Fibroblast of gingiva (primary cell): ENCODE results near the gene DENND4C.
"Not testable (repeated sequence)": the region's sequence is repeated elsewhere in the genome, so short reads cannot be mapped to it uniquely, and the experiment has no call there.

Experiments
- DNase-seq: peaks from one replicate; pipeline ENCODE4 v3.0.0-alpha.2; 2011; ENCODE audit warnings: low read depth

The DENND4C gene

GRCh38 chr9:19224563-19224962 lies 5.9 kb upstream of the DENND4C start:
- no peak for DNase-seq

DNA sequence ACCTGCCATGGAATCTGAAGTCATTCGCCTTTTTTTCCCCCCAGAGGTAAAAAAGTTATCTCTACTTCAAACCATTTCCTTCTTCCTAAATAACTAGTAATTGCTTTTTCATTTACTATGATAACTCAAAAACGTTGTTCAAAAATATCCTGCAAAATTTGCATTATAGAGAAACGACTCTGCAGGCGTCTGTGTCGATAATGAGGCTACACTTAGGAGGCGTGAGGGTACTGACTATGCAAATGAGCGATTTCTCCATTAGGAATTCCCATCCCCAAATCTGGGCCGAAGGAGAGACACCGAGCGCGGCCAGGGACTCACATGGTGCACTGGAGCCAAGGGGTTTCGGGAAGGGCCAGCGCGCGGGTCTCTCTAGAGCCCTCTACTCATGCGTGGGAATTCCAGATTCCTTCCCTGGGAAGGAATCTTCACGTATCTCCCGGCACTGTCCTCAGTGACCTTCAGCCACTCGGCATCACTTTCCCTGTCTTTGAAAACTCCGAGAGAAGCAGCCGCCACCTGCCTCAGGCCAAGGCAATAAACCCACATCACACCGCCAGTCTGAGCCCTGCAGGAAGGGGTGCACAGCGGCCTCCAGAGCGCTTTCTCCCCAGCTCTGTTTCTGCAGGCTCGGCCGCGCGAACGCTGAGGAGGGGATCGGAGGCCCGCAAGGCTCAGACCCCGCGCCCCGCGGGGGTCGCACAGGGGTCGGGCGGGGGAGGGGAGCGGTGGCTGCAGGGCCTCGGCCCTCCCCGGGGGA lies 718 bp upstream of the DENND4C start:
- no peak for DNase-seq

- no peak for DNase-seq
Measured at GRCh38 chr9:19231126-19231903, 822 bp downstream of the DENND4C start.

- no peak for DNase-seq
Measured at GRCh38 chr9:19231904-19232822, 1.7 kb downstream of the DENND4C start.

DNA sequence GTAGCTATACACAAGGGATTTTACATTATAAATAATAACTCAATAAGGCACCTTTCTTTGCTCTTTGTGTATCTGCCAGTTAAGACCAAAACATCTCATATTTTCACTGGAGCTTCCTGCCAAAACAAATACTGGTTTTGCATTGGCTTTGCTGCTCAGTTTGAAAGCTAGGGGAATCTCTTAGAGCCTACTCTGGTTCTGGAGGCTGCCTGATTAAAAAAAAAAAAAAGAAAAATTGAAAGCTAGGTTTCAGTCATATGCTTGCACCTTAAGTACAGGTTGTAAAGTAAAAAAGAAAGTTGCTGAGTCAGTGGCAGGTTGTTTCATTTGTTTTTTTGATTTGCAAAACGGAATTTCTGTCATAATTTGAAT lies 2.3 kb downstream of the DENND4C start:
- peak; percentile 55 for DNase-seq

DNA sequence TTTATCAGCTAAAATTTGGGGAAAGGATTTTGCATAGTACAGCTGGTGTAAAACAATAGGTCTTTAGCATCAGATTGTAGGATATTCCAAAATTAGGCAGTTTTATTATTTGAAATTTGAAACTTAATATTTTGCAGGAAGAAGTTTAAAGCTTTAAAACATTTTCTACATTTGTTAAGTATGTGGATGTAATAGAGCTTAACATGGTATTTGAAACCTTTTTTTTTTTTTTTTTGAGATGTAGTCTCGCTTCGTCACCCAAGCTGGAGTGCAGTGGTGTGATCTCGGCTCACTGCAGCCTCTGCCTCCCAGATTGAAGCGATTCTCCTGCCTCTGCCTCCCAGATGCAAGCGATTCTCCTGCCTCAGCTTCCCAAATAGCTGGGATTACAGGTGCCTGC lies 2.9 kb downstream of the DENND4C start:
- no peak for DNase-seq

DNA sequence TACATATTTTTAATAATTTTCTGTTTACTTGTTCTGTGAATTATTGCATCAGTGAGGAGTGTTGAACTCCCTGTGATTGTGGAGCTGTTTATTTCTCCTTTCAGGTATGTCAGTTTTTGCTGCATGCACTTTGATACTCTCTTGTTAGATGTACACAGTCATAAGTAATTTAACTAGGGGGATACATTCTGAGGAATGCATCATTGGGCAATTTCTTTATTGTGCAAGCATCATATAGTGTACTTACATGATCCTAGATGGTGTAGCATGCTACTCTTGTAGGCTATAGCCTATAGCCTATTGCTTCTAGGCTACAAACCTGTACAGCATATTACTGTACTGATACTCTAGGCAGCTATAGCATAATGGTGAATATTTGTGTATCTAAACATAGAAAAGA lies 9.5 kb downstream of the DENND4C start:
- DNase-seq: no peak

DNA sequence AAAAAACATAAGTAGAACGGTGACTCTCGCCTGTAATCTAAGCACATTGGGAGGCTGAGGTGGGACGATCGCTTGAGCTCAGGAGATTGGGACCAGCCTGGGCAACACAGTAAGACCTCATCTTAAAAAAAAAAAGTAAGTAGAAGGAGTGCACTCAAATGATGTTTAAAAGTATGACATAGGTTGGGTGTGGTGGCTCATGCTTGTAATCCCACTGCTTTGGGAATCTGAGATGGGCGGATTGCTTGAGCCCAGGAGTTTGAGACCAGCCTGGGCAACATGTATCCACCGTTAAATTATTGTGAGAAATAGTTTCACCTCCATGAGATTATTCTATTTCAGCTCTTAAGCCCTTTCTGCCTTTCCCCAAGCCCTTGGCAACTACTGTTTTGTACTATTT lies 11.2 kb downstream of the DENND4C start:
- no peak for DNase-seq

GRCh38 chr9:19243366-19244033 lies 13.0 kb downstream of the DENND4C start:
- no peak for DNase-seq

- no peak for DNase-seq
Measured at GRCh38 chr9:19246891-19247290, 16.4 kb downstream of the DENND4C start.

- no peak for DNase-seq
Measured at GRCh38 chr9:19247420-19247819, 16.9 kb downstream of the DENND4C start.

DNA sequence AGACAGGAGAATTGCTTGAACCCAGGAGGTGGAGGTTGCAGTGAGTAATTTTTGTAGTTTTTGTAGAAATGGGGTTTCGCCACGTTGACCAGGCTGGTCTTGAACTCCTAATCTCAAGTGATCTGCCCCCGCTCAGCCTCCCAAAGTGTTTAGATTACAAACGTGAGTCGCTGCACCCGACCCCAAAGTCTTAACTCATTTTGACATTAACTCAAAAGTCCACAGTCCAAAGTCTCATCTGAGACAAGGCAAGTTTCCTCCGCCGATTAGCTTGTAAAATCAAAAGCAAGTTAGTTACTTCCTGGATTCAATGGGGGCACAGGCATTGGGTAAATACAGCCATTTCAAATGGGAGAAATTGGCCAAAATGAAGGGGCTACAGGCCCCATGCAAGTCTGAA lies 19.9 kb downstream of the DENND4C start:
- not testable (repeated sequence) for DNase-seq

GRCh38 chr9:19251203-19251602 lies 20.7 kb downstream of the DENND4C start:
- DNase-seq: not testable (repeated sequence)

DNA sequence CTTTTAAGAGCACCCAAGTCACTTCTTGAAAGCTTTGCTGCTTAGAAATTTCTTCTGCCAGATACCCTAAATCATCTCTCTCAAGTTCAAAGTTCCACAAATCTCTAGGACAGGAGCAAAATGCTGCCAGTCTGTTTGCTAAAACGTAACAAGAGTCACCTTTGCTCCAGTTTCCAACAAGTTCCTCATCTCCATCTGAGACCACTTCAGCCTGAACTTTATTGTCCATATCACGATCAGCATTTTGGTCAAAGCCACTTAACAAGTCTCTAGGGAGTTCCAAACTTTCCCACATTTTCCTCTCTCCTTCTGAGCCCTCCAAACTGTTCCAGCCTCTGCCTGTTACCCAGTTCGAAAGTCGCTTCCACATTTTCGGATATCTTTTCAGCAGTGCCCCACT lies 21.1 kb downstream of the DENND4C start:
- not testable (repeated sequence) for DNase-seq

GRCh38 chr9:19252174-19252884 lies 21.8 kb downstream of the DENND4C start:
- no peak for DNase-seq

- no peak for DNase-seq
Measured at GRCh38 chr9:19252885-19253219, 22.4 kb downstream of the DENND4C start.

DNA sequence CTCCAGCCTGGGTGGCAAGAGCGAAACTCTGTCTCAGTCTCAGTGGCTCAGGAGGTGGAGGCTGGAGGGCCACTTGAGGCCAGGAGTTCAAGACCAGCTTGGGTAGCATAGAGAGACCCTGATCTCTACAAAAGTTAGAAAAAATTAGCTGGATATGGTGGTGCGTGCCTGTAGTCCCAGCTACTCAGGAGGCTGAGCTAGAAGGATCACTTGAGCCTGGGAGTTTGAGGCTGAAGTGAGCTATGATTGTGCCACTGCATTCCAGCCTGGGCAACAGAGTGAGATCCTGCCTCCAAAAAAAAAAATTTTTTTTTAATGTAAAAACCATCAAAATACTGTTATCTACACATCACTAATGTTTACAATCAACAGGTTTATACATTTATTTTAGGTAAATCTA lies 24.6 kb downstream of the DENND4C start:
- DNase-seq: no peak

- no peak for DNase-seq
Measured at GRCh38 chr9:19255821-19256220, 25.3 kb downstream of the DENND4C start.

- not testable (repeated sequence) for DNase-seq
Measured at GRCh38 chr9:19259665-19260255, 29.3 kb downstream of the DENND4C start.

DNA sequence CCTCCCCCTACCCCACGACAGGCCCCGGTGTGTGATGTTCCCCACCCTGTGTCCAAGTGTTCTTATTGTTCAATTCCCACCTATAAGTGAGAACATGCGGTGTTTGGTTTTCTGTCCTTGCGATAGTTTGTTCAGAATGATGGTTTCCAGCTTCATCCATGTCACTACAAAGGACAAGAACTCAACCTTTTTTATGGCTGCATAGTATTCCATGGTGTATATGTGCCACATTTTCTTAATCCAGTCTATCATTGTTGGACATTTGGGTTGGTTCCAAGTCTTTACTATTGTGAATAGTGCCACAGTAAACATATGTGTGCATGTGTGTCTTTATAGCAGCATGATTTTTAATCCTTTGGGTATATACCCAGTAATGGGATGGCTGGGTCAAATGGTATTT lies 35.1 kb downstream of the DENND4C start:
- not testable (repeated sequence) for DNase-seq
